Tibial nerve (tissue), 4 donors: ENCODE data around the gene GTF3C4.

Source experiments
- CTCF ChIP-seq, 5 experiments: fragments of 200-600 bp in 3 of 5; fragments of 450-650 bp in 2 of 5; sonication (generic) in 3 of 5; IDR thresholded peaks; one replicate each; pipeline ENCODE4 v1.5.1; 2016 to 2019; ENCODE audit warnings: antibody characterized with exemption in 5 of 5, mild to moderate bottlenecking in 3 of 5, moderate library complexity in 2 of 5
- EP300 ChIP-seq, 2 donors: sonication (generic); formaldehyde crosslinking; IDR thresholded peaks; one replicate each; pipeline ENCODE4 v1.6.1; 2017; ENCODE audit warnings: antibody characterized with exemption in 2 of 2, mild to moderate bottlenecking in 1 of 2
- POLR2A ChIP-seq, 2 donors: fragments of 450-650 bp; IDR thresholded peaks; one replicate each; pipeline ENCODE4 v1.6.1; 2017; ENCODE audit warnings: antibody characterized with exemption in 2 of 2, mild to moderate bottlenecking in 2 of 2, moderate library complexity in 2 of 2

GRCh38 chr9:132634327-132634726 lies 35.9 kb upstream of the GTF3C4 start:
- TF ChIP-seq EP300 (IDR thresholded peaks at IDR 0.05) (no peak), CTCF (IDR thresholded peaks at IDR 0.05) (no peak), POLR2A (IDR thresholded peaks at IDR 0.05) (no peak)
